Measurements from ENCODE around the gene KCNJ6.
"Not testable (repeated sequence)": the region's sequence is repeated elsewhere in the genome, so short reads cannot be mapped to it uniquely, and the experiment has no call there.

Gene KCNJ6

DNA sequence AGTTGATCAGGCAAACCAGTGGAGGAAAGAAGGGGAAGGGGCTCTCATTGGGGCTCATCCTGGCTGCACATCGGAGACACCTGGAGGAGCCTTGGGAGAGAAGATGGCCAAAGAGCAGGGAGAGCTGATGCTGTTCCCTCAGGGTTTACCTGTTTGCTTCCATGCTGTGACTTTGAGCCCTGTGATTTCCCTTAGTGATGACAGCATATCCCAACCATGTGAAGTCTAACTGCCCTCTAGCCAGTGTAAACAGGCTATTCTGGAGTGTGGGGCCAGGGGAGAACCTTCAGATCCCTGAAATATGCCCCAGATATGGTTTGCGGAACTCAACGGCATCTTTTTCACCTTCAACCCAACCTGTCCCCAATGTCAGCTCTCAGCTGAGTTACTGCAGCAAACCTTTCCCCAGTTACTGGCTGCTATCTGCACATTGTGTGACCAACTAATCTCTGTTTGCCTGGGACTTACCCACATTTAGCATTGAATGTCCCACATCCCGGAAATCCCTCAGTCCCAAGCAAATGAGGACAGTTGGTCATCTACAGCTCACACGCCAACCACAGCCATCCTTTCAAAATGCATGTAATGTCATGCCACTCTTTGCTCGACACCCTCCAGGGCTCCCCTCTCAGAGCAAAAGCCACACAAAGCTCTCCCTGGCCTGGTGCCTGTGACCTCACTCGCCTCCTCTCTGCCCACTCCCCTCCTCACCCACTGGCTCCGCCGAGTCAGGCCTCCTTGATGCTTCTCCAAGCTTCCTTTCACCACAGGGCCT, 242.3 kb downstream of the KCNJ6 start:
- DNase-seq (ENCODE audit: low read depth): no peak

DNA sequence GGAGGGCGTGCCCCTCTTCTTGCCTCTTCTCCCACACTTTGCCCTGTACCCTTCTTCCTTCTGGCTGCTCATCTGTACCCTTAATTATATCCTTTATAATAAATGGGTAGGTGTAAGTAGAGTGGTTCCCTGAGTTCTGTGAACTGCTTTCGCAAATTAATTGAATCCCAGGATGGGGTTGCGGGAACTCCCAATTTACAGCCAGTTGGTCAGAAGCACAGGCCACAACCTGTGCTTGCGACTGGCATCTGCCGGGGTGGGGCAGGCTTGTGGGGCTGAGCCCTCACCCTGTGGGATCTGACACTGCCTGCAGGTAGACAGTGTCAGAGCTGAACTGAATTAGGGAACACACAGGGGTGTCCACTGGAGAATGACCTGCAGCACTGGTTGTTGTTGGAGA, 244.9 kb downstream of the KCNJ6 start:
- no peak for DNase-seq (ENCODE audit: low read depth)

DNA sequence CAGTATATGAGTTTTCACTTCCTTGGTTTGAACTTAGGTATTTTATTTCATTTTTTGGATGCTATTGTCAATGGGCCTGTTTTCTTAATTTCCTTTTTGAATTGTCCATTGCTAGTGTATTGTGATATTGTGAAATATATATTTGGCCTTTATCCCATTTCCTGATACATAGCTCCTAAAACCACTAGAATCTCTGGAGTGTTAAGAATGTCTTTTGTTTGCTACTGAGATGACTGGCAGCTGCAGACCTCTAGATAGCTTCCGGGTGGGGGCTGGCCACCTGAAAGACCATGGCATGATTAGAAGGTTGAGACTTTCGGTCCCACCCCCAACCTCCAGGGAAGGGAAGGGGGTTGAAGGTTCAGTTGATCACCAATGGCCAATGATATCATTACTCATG, 245.4 kb downstream of the KCNJ6 start:
- DNase-seq (ENCODE audit: low read depth): no peak

DNA sequence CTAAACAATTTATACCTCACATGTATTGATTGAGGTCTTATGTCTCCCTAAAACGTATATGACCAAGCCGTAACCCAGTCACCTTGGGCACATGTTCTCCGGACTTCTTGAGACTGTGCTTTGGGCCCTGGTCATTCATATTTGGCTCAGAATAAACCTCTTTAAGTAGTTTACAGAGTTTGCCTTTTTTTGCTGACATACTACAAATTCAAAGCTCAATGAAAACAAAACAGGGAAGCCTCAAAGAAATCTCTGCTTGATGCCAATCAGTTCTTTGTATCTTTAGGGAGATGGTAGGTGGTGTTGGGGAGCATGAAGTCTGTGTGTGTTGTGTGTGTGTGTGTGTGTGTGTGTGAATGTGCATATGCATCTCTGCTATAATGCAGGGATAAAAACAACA, 247.0 kb downstream of the KCNJ6 start:
- no peak for DNase-seq (ENCODE audit: low read depth)

DNA sequence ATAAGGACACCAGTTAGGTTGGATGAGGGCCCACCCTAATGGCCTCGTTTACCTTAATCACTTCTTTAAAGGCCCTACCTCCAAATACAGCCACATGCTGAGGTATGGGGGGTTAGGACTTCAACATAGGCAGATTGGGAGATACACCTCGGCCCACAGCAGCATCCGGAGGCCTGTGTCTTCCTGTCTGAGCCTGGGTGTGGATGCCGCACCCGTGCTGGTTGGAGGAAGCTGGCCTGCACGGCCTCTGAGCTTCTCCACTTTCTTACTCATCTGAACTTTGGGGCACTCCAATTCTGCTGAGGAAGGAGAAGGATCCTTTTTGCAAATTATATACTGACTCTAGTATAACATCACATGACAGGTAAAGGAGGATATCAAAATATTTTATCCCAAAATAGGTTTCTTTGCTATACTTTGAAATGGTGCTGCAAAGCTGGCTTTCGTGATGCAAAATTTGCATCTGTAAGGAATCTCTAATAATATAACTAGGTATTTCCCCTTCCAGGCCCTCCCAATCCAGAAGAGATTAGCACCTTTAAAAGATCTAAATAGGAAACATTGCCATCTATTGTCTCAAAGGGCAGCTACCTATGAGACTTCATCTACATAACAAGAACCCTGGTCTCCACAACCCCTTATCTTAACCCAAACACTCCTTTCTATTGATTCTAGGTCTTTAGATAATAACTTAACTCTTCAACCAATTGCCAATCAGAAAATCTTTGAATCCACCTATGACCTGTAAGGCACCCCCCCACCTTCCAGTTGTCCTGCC, 247.6 kb downstream of the KCNJ6 start:
- no peak for DNase-seq (ENCODE audit: low read depth)

DNA sequence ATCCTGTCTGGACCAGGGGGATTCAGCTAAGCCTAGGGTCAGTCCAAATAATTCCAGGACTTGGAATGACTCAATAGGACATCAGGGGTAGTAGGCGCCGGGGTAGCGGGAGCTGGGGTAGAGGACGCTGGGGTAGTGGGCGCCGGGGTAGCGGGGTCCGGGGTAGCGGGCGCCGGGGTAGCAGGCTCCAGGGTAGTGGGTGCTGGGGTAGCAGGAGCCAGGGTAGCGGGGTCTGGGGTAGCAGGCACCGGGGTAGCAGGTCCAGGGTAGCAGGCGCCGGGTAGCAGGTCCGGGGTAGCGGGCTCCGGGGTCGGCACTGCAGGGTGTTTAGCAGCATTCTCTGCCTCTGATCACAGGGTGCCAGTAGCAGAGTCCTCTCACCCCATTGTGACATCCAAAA, 248.9 kb downstream of the KCNJ6 start:
- no peak for DNase-seq (ENCODE audit: low read depth)

DNA sequence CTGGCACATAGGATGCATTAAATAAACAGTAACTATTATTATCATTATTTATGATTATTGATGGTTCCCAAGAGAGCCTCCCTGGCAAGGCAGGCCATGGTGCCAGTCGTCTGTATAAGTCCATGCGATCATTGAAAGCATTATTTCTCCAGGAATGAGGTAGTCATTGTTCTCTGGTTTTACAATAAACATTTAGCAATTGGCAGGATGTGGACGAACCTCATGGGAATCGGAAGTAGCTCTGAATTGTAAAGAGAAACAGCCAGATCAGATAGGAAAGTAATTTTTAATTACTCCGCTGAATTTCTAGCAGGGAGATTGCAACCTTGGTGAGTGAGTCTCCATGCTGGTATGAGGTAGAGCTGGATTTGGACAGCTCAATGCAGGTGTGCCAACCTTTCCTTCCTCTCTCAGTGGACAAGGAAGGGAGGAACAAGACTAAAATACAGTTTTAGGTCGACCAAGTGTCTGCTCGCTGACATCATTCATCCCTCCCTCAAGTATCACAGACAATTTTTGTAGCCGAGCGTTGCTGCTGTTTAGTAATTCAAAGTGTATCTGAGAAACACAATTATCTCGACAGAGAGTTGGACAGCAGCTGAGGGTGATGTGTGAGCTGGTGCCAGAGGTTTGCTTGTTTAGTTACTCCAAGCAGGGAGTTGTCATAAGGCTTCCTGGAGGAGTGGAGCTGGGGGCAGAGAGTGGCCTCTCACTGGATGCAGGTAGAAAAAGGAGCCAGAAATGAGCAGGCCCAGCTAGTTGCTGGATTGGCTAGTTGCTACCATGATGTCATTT, 250.8 kb downstream of the KCNJ6 start:
- no peak for DNase-seq (ENCODE audit: low read depth)

DNA sequence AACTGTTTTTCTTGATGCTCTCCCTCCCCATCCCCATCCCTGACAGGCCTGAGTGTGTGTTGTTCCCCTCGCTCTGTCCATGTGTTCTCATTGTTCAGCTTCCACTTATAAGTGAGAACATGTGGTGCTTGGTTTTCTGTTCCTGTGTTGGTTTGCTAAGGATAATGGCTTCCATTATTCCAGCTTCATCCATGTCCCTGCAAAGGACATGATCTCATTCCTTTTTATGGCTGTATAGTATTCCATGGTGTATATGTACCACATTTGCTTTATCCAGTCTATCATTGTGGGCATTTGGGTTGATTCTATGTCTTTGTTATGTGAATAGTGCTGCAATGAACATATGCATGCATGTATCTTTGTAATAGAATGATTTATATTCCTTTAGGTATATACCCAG, 254.0 kb downstream of the KCNJ6 start:
- not testable (repeated sequence) for DNase-seq (ENCODE audit: low read depth)

DNA sequence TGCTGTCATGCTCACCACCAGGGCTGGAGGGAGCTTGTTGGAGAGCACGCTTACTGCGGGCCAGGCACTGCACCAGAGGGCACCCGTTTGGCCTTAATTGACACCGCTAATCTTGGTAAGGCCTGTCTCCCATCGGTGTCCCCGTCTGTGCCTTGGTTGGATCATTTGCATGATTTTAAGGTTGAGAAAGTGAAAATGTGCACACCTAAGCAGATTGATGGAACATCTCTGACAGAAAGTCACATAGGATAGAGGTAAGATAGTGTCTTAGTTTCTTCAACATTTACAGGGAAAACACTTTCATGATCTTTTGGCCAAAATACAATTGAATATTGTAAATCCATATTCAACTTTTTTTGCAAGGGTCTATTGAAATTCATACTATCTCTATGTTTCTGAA, 255.5 kb downstream of the KCNJ6 start:
- DNase-seq (ENCODE audit: low read depth): no peak

DNA sequence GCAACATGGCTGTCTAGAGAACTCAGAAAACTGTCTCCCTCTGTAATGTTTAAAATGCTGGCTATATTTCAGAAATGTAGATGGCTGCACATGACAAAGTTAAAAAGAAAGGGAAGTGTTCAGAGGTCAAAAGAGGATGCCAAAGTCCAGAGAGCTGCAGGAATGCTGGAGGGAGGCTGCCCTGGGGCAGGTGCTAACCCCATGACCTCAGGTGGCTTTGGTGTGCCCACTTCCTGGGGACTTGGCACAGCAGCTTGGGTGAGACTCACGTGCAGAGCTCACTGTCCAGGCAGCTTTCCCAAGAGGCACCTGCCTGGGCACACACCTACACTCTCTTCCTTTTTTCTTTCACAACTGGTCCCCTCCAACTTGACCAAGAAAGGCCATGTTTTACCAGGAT, 256.4 kb downstream of the KCNJ6 start:
- DNase-seq (ENCODE audit: low read depth): no peak

DNA sequence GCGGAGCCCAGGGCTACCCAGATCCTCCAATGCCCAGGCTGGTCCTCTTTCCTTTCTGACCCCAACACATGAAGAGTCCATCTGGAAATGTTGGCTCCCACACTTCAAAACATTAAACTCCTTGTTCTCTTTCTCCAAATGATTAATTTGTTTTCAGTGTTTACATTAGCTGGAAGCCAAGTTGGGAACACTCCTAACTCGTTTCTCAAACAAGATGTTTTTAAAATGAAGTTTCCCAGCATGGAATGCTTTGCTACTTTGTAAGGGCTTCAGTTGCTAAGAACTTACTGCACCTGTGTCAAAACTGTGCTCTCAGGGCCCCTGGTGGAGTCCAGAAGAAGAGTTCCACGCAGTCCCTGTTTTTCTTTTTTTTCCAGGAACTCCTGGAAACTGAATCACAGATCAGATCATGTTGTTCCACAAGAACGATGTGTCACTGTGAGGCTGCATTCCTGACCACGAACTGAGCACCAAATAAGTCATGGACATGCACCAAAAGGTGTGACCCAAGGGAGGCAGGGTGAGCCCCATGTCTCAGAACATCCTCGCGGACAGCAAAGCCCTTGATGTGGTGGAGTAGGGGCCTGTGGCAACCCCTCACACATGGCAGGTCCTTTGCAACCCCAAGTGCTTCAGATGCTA, 257.3 kb downstream of the KCNJ6 start:
- no peak for DNase-seq (ENCODE audit: low read depth)

DNA sequence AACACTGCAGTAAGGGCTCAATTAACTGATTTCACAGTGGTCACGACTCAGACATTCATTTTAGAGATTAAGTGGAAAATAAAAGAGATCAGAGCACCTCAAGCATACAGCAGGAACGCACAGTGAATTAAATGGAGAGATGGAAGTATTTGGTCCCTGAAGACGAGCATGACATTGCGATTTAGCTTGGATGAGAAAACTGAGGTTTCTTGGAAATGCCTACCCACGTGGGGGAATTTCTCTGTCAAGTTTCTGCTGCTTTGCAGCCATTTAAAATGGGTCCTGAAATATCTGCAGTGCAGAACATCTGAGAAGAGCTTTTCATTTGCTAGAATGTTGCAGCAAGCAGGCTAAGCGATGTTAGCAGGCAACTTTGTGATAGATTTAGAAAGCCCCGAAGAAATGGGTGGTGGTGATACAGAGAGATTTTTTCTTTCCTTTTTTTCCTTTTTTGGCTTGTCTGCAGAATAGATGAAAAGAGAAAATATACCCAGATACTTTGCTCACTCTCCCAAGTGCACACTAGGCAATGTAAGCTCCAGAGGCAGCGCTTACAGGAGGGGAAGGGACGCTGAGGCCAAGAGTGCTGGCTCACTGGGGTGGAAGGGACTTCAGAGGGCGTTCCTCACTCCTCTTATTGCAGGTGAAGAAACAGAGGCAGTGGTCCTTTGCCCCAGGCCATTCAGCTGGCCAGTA, 258.0 kb downstream of the KCNJ6 start:
- no peak for DNase-seq (ENCODE audit: low read depth)

DNA sequence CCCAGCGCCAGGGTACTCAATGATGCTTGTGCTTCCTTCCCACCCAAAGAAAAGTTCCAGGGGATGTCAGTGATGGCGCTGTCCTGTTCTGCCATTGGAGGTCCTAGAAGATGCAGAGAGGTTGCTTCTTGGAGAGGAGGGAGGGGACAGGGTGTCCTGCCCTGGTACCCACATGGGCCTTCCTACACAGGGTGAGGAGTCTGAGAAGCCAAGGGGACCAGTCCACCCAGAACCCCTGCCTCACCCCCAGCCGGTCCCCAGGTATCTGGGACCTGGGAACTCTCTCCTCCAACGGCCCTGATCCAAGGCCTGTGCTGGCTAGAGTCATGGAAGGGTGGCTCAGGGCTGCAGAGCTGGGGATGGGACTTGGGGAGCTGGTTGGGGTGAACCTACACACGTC, 259.4 kb downstream of the KCNJ6 start:
- no peak for DNase-seq (ENCODE audit: low read depth)

DNA sequence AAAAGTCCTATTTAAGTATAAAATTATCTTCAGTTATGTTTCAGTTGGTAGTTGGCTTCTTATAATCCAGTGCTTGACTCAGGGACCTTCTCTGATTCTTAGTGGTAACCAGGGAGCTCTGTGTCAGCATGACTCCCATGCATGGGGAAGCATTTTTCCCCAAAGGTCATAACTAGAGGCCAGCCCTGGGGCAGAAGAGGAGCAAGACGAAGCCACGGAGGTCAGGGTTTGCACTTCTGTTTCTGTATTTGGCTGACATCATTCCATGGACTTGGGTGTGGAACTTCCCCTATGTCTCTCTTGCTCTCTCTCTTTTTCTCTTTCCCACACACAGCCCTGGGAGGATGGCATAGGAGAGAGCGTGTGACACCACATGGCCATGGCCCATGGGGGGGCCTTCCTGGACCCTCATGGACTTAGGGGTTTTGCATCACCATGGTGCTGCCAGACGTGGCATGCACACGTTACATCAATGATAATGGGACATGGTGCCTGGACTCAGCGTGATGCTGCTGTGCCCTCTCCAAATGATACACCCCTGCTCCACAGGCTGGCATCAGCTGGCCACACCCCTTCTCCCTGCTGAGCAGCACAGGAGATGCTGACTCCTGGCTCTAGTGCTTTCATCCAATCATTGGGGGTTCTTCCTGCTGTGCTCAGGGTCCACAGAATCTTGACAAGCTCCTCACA, 260.5 kb downstream of the KCNJ6 start:
- DNase-seq (ENCODE audit: low read depth): no peak

DNA sequence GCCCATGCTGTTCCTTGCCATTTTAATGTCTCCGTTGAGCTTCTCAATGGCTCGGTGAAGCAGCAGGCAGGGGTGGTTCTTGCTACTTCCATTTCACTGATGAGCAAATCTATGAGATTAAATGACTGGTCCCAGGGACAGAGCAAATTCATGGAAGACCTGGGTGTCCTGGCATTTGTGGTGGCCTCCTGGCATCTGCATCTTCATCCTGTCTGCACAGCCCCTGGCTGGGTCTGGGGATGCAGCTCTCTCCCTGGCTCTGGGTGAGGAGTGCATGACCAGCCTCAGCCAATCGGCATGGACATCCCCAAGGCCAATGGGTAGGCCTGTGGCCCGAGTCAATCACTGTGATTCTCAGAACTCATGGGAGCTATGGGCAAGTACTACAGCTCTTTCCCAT, 261.7 kb downstream of the KCNJ6 start:
- DNase-seq (ENCODE audit: low read depth): no peak

DNA sequence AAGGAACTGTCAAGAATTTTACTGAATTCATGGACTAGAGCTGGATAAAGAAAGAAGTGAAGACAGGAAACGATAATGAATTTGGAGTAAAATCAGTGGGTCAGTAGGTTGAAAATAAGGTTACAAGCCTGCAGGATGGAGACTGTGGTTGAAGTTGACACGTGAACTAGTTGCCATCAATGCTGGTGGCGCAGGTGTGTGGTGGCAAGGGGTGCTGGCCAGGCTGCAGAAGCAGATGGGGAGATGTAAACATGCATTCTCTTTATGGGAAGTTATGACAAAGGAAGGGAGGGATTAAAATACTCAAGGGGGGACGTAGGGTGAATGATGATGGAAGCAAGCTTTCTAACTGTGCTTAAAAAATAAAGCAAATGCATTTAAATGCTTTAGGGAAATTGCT, 263.1 kb downstream of the KCNJ6 start:
- DNase-seq (ENCODE audit: low read depth): no peak

DNA sequence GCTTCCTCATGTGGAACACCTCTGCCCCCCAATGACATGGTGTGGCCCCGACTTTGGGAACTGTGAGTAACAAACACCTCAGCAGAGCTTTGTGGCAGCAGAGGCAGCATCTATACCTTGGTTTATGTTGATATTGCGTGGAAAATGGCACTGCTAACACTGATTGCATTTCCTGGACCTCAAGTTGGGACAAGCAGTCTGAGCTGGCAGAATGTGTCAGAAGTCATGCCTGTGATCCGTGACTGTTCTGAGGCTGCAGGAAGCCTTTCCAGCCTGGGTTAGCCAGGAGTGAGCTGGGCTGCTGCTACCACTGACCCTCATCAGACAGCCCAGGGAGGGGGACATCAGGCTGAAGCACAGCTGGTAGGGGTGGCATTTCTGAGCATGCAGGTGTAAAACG, 268.5 kb downstream of the KCNJ6 start:
- no peak for DNase-seq (ENCODE audit: low read depth)

DNA sequence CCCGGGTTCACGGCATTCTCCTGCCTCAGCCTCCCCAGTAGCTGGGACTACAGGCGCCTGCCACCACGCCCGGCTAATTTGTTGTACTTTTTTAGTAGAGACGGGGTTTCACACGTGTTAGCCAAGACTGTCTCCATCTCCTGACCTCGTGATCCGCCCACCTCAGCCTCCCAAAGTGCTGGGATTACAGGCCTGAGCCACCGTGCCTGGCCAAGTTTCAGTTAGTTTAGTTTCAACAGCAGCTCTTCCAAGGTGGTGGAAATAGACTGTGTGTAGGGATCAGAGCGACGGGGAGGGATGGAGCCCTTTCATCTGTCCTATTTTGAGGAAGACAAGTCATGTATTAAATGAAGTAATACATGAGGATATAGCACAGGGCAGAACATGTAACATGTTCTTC, 269.5 kb downstream of the KCNJ6 start:
- DNase-seq (ENCODE audit: low read depth): not testable (repeated sequence)

DNA sequence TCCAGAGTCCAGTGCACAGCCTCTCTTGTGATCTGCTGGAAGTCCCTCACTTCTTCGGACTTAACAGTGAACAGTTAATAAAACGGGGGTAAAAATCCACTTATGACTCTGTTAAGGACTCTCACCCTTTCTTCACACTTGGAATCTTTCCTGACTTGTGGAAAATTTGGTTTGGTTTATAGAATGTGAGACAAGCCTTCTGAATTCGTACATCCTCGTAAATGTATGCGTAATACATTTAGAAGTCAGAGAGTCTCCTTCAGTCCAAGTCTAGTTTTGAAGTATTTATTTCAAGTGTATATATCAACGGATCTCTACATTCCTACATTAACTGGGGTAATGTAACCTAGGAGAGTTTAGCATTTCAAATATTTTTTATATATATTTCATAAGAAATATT, 270.4 kb downstream of the KCNJ6 start:
- DNase-seq (ENCODE audit: low read depth): no peak

DNA sequence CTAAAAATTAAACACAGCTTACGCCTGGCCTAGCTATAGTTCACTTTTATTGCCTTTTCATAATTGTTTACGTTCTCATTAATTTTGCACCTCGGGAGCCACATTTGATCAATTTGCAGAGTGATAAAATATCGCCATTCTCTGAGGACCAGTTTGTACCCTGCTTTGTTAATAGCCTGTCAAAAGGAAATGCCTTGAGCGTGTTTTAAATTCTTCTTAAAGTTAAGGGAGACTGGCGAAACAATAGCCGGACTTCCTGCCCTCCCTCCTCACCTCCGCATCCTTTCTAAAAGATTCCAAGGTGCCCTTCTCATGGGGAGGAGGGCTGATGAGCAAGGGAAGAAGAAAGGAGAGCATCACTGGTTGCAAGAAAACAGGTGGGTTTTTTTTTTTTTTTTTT, 271.6 kb downstream of the KCNJ6 start:
- DNase-seq (ENCODE audit: low read depth): no peak

DNA sequence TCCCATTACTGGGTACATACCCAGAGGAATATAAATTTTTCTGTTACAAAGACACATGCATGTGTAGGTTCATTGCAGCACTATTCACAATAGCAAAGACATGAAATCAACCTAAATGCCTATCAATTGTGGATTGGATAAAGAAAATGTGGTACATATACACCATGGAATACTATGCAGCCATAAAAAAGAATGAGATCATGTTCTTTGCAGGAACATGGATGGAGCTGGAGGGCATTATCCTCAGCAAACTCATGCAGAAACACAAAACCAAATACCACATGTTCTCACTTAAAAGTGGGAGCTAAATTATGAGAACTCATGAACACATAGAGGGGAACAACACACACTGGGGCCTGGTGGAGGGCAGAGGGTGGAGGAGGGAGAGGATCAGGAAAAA, 272.4 kb downstream of the KCNJ6 start:
- DNase-seq (ENCODE audit: low read depth): not testable (repeated sequence)
